Esophagus squamous epithelium (tissue), 4 donors: ENCODE results near the gene SFTPB.

Experiments used
- POLR2A ChIP-seq, 4 donors: fragments of 450-650 bp; IDR thresholded peaks; one replicate each; pipeline ENCODE4 v1.6.1; 2017; ENCODE audit warnings: antibody characterized with exemption in 4 of 4, mild to moderate bottlenecking in 4 of 4, moderate library complexity in 3 of 4
- TF ChIP-seq, protein P1 (sequence below), 6 experiments: fragments of 450-650 bp in 4 of 6; fragments of 200-600 bp in 2 of 6; sonication (generic) in 2 of 6; IDR thresholded peaks; one replicate each; pipeline ENCODE4 v1.5.1; 2016 to 2019; ENCODE audit warnings: antibody characterized with exemption in 6 of 6, mild to moderate bottlenecking in 4 of 6, moderate library complexity in 4 of 6

DNA sequence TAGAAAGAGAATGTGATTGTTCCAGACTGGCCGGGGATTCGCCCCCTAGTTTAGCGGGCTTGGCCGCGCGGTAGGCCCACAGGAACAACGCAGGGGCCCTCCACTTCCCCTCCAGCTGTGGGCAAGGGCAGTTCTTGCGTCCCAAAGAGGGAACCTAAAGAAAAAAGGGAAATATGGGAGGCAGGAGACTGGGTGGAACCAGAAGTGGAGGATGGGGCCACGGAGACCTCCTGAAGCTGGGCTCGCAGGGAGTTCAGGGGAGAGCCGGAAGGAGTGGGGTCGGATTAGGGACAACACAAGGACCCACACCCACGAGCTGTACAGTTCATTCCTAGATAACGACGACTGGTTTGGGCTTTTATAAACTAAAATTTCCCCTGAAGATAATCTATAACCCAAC lies 44.3 kb upstream of the SFTPB start:
- no peak for TF ChIP-seq POLR2A (IDR thresholded peaks at IDR 0.05)
- TF ChIP-seq, protein P1, sequence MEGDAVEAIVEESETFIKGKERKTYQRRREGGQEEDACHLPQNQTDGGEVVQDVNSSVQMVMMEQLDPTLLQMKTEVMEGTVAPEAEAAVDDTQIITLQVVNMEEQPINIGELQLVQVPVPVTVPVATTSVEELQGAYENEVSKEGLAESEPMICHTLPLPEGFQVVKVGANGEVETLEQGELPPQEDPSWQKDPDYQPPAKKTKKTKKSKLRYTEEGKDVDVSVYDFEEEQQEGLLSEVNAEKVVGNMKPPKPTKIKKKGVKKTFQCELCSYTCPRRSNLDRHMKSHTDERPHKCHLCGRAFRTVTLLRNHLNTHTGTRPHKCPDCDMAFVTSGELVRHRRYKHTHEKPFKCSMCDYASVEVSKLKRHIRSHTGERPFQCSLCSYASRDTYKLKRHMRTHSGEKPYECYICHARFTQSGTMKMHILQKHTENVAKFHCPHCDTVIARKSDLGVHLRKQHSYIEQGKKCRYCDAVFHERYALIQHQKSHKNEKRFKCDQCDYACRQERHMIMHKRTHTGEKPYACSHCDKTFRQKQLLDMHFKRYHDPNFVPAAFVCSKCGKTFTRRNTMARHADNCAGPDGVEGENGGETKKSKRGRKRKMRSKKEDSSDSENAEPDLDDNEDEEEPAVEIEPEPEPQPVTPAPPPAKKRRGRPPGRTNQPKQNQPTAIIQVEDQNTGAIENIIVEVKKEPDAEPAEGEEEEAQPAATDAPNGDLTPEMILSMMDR (IDR thresholded peaks at IDR 0.05) = no peak
